Parathyroid adenoma (tissue), 2 donors: ENCODE results near the gene MRGPRG.

ENCODE experiments used
- H2AFZ ChIP-seq: fragments of 300-600 bp; sonication (generic); one replicate; pipeline ENCODE4 v1.7.0; 2017; ENCODE audit warnings: antibody characterized with exemption, mild to moderate bottlenecking
- H3K27ac ChIP-seq: fragments of 300-600 bp; sonication (generic); one replicate; pipeline ENCODE4 v1.7.0; 2017
- H3K27me3 ChIP-seq: fragments of 300-600 bp; sonication (generic); one replicate; pipeline ENCODE4 v1.7.0; 2017; ENCODE audit warnings: low read length; ENCODE audit not compliant: control insufficient read depth, insufficient read depth
- H3K36me3 ChIP-seq: fragments of 300-600 bp; sonication (generic); one replicate; pipeline ENCODE4 v1.7.0; 2017; ENCODE audit warnings: low read length; ENCODE audit not compliant: control insufficient read depth, insufficient read depth
- H3K4me1 ChIP-seq: fragments of 300-600 bp; sonication (generic); one replicate; pipeline ENCODE4 v1.7.0; 2017; ENCODE audit warnings: control low read depth
- H3K4me2 ChIP-seq: fragments of 300-600 bp; sonication (generic); one replicate; pipeline ENCODE4 v1.7.0; 2017; ENCODE audit warnings: low read length
- H3K4me3 ChIP-seq: fragments of 300-600 bp; sonication (generic); one replicate; pipeline ENCODE4 v1.7.0; 2017; ENCODE audit warnings: low read depth, low read length
- H3K79me2 ChIP-seq: fragments of 300-600 bp; sonication (generic); one replicate; pipeline ENCODE4 v1.7.0; 2017; ENCODE audit warnings: control low read depth
- H3K9ac ChIP-seq: fragments of 300-600 bp; sonication (generic); one replicate; pipeline ENCODE4 v1.7.0; 2017; ENCODE audit warnings: mild to moderate bottlenecking
- H3K9me3 ChIP-seq: fragments of 300-600 bp; sonication (generic); one replicate; pipeline ENCODE4 v1.7.0; 2017; ENCODE audit warnings: low read length; ENCODE audit not compliant: control insufficient read depth
- CTCF ChIP-seq: fragments of 300-600 bp; sonication (generic); IDR thresholded peaks from one replicate; pipeline ENCODE4 v1.7.0; 2017; ENCODE audit warnings: antibody characterized with exemption, mild to moderate bottlenecking
- donor health status: primary hyperparathyroidism.

The MRGPRG gene

GRCh38 chr11:3184732-3185347 is 33.8 kb downstream of the MRGPRG start:
- H3K9ac ChIP-seq: no peak overlapping the region
- no peak overlapping the region for H3K27ac ChIP-seq
- H3K4me3 ChIP-seq: no peak overlapping the region
- no peaks in the 10 kb centered on the region for H3K27me3 ChIP-seq
- no peak for TF ChIP-seq CTCF
- no peak overlapping the region for H3K4me2 ChIP-seq
- no peaks in the 10 kb centered on the region for H3K4me1 ChIP-seq
- no peaks in the 10 kb centered on the region for H3K9me3 ChIP-seq
- H3K79me2 ChIP-seq: no peaks in the 10 kb centered on the region
- no peak overlapping the region for H2AFZ ChIP-seq
- no peaks in the 10 kb centered on the region for H3K36me3 ChIP-seq

- no peaks in the 10 kb centered on the region for H3K36me3 ChIP-seq
- no peak overlapping the region for H3K4me3 ChIP-seq
- H3K4me1 ChIP-seq: no peaks in the 10 kb centered on the region
- H3K4me2 ChIP-seq: no peak overlapping the region
- no peak for TF ChIP-seq CTCF
- H3K27ac ChIP-seq: no peak overlapping the region
- no peak overlapping the region for H3K9ac ChIP-seq
- H3K79me2 ChIP-seq: no peaks in the 10 kb centered on the region
- no peaks in the 10 kb centered on the region for H3K27me3 ChIP-seq
- no peak overlapping the region for H2AFZ ChIP-seq
- no peaks in the 10 kb centered on the region for H3K9me3 ChIP-seq
Measured at GRCh38 chr11:3183523-3183922, 35.1 kb downstream of the MRGPRG start.

GRCh38 chr11:3182462-3182852 is 36.2 kb downstream of the MRGPRG start:
- H3K9ac ChIP-seq: no peak overlapping the region
- no peaks in the 10 kb centered on the region for H3K9me3 ChIP-seq

GRCh38 chr11:3181725-3182461 is 36.7 kb downstream of the MRGPRG start:
- H3K9ac ChIP-seq: no peak overlapping the region
- no peak overlapping the region for H3K4me3 ChIP-seq
- H3K27ac ChIP-seq: no peak overlapping the region
- H2AFZ ChIP-seq: no peak overlapping the region
- H3K79me2 ChIP-seq: no peaks in the 10 kb centered on the region
- no peaks in the 10 kb centered on the region for H3K4me1 ChIP-seq
- no peaks in the 10 kb centered on the region for H3K27me3 ChIP-seq
- no peaks in the 10 kb centered on the region for H3K36me3 ChIP-seq
- no peak for TF ChIP-seq CTCF
- no peaks in the 10 kb centered on the region for H3K9me3 ChIP-seq
- no peak overlapping the region for H3K4me2 ChIP-seq

More at GRCh38 chr11:3182462-3182852, 36.2 kb downstream of the MRGPRG start:
- Histone ChIP-seq H3K4me1 (no peaks in the 10 kb centered on the region), H3K27me3 (no peaks in the 10 kb centered on the region), H3K36me3 (no peaks in the 10 kb centered on the region), H3K79me2 (no peaks in the 10 kb centered on the region), H3K27ac (no peak overlapping the region), H2AFZ (no peak overlapping the region), H3K4me3 (no peak overlapping the region), H3K4me2 (no peak overlapping the region)
- TF ChIP-seq CTCF: no peak

- no peaks in the 10 kb centered on the region for H3K27me3 ChIP-seq
- no peak overlapping the region for H3K9ac ChIP-seq
- H3K9me3 ChIP-seq: no peaks in the 10 kb centered on the region
- no peaks in the 10 kb centered on the region for H3K79me2 ChIP-seq
- no peak overlapping the region for H3K27ac ChIP-seq
- no peaks in the 10 kb centered on the region for H3K4me1 ChIP-seq
- no peak overlapping the region for H3K4me2 ChIP-seq
- no peak for TF ChIP-seq CTCF
- H2AFZ ChIP-seq: no peak overlapping the region
- no peak overlapping the region for H3K4me3 ChIP-seq
- H3K36me3 ChIP-seq: no peaks in the 10 kb centered on the region
Measured at GRCh38 chr11:3180869-3181268, 37.7 kb downstream of the MRGPRG start.
